AG04450 (cell line): ENCODE results near the gene PACSIN2. TPM values are rescaled to one million over a fixed set of nuclear protein-coding genes. Genes with fewer than 3 reads are reported as not detected.

Experiments
- CTCF ChIA-PET: fragments of 300-600, 350-600 bp; formaldehyde crosslinking; extraction: SDS; loops from one replicate; lab custom pipeline; 2022; ENCODE audit warnings: antibody characterized with exemption, inconsistent platforms; lab: Charles Lee
- POLR2A ChIA-PET: fragments of 350-600 bp; formaldehyde crosslinking; extraction: SDS; loops from one replicate; lab custom pipeline; 2021; ENCODE audit warnings: antibody characterized with exemption, inconsistent platforms; lab: Yijun Ruan, JAX
- DNase-seq: peaks from one replicate; pipeline ENCODE4 v3.0.0-alpha.2; 2011; ENCODE audit warnings: low read depth, low spot score
- H3K27ac ChIP-seq: one replicate; pipeline ENCODE4 v1.5.1; 2012; ENCODE audit warnings: low read depth, low read length, control low read depth
- H3K27me3 ChIP-seq: one replicate; pipeline ENCODE4 v1.6.0; 2012; ENCODE audit warnings: low read length; ENCODE audit not compliant: control insufficient read depth, insufficient read depth
- H3K4me3 ChIP-seq: 2 replicates; pipeline ENCODE4 v1.5.1; 2011; ENCODE audit warnings: mild to moderate bottlenecking, low read depth, low read length, control low read depth
- H3K9me3 ChIP-seq: 2 replicates; pipeline ENCODE4 v1.5.1; 2012; ENCODE audit warnings: low read length; ENCODE audit not compliant: control insufficient read depth, insufficient read depth
- CTCF ChIP-seq: IDR thresholded peaks from 2 replicates; pipeline ENCODE4 v1.5.1; 2011; ENCODE audit warnings: low read depth, low read length, control low read depth, inconsistent platforms
- polyA plus RNA-seq: library from polyadenylated mRNA; depleted of rRNA; stranded (reverse); fragments of >200 nt; gene quantifications from 2 replicates; pipeline ENCODE4 v1.2.3, GENCODE V29; 2011

Gene PACSIN2
- polyA plus RNA-seq, 1 experiment = 59.6 TPM

DNA sequence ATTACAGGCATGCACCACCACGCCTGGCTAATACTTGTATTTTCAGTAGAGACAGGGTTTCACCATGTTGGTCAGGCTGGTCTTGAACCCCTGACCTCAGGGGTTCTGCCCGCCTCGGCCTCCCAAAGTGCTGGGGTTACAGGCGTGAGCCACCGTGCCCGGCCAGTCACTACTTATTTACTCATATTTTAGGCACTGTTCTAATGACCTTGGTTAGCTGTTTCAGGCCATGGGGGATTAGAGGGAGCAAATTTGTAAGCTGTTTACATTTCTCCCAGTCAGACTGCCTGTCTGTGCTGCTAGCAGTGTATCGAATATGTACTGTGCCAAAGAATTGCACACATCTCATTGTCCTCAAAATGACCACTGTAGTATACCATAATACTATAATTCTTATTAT is 32.7 kb upstream of the PACSIN2 start:
- CTCF ChIA-PET = interaction anchor here (0.6 kb wide), 1 partner anchor 22 kb away, joined by 3 read pairs; no protein-coding TSS in a partner anchor
- H3K9me3 ChIP-seq = no peaks in the 10 kb centered on the region
- DNase-seq = no peak
- no peaks in the 10 kb centered on the region for H3K27me3 ChIP-seq
- H3K4me3 ChIP-seq = no peak overlapping the region
- no peak overlapping the region for H3K27ac ChIP-seq
- TF ChIP-seq CTCF = no peak
- POLR2A ChIA-PET = no interaction called here

DNA sequence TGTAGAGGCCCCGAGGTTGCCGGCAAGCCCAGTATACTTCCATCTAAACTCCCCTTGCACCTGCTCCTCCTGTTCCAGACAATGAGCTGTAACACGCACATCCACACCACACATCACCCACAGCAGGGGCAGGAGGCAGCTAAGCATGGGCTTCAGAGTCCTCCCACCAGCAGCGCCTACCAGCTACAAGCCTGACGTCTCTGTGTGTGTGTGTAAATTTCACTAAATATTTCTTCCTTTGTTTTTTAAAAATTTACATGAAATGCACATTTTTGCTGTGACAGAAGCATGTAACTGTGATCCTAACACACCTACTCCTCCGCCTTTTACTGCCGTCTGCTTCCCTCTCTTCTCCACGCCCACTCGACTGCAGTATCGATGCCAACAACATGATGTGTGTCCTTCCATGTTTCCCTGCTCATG is 29.4 kb upstream of the PACSIN2 start:
- Histone ChIP-seq H3K27ac (no peak overlapping the region), H3K9me3 (no peaks in the 10 kb centered on the region), H3K4me3 (no peak overlapping the region), H3K27me3 (no peaks in the 10 kb centered on the region)
- no peak for DNase-seq
- TF ChIP-seq CTCF = no peak
- CTCF ChIA-PET = interaction anchor here (1.5 kb wide), 1 partner anchor 10 kb away, joined by 5 read pairs; no protein-coding TSS in a partner anchor
- POLR2A ChIA-PET = no interaction called here

DNA sequence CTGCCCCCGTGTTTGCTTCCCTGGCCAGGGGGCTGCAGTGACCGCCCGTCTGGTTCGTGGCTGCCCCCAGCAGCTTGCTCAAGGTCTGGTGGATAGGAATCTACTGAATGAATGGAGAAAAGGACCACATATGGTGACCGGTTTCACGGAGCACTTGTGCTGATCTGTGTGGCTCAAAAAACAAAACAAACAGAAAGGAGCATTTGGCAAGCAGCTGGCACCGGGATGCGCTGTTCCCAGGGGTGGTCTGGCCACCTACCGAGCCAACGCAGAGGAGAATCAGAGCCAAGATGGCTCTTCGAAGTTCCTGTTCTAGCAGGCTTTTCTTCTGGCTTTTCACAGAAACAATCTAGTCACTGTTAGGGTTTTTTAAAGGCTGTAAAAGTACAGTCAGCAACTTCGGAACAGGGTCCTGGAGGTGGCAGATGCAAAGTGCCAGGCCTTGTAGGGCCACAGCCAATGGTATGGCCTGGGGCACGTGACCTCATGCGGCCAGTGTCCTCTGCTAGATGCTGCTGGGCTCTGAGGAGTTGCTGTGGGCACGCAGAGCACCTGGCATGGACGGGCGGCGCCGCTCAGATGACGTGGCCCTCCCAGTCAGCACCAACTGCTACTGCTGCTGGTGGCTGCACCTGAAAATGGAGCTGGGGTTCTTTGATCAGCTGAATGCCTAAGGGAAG is 27.3 kb upstream of the PACSIN2 start:
- ChIA-PET CTCF (no interaction called here), POLR2A (no interaction called here)
- H3K9me3 ChIP-seq = no peaks in the 10 kb centered on the region
- no peak overlapping the region for H3K4me3 ChIP-seq
- no peaks in the 10 kb centered on the region for H3K27me3 ChIP-seq
- H3K27ac ChIP-seq = no peak overlapping the region
- TF ChIP-seq CTCF = no peak
- no peak for DNase-seq

DNA sequence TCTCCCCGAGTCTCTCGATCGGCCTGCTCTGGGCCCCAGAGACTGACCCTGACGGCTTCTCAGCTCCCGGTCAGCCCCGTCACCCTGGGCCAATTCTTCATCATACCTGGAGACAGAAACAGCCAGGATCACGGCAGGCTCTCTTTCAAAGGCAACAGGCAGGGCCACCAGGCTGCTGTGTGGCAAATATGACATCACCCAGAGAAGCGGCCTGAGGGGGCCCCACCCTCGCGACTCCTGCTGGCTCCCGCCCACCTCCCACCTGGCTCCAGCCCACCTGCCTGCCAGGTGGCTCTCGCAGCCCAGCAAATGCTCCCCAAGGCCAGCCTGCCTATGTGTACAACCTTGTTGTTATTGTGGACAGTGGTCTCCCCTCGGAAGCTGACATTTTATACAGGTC is 24.9 kb upstream of the PACSIN2 start:
- no peak for TF ChIP-seq CTCF
- Histone ChIP-seq H3K9me3 (peaks cover 4% of the 10 kb centered on the region), H3K27ac (no peak overlapping the region), H3K4me3 (no peak overlapping the region), H3K27me3 (no peaks in the 10 kb centered on the region)
- POLR2A ChIA-PET = no interaction called here
- CTCF ChIA-PET = no interaction called here
- no peak for DNase-seq

- H3K9me3 ChIP-seq = peaks cover 4% of the 10 kb centered on the region
- H3K27ac ChIP-seq = no peak overlapping the region
- no peak for DNase-seq
- no peak overlapping the region for H3K4me3 ChIP-seq
- H3K27me3 ChIP-seq = no peaks in the 10 kb centered on the region
- POLR2A ChIA-PET = no interaction called here
- TF ChIP-seq CTCF = no peak
- CTCF ChIA-PET = no interaction called here
Observed at GRCh38 chr22:43038325-43038724, 23.4 kb upstream of the PACSIN2 start.
